GM23338 (cell line): Measurements from ENCODE around the gene HNRNPL. TPM values are rescaled to one million over a fixed set of nuclear protein-coding genes. Genes with fewer than 3 reads are reported as not detected.

Experiments
- CREB1 ChIP-seq: fragments of 250-450 bp; sonication (Bioruptor Pico); IDR thresholded peaks from 2 replicates; pipeline ENCODE4 v1.5.0; 2020; ENCODE audit warnings: low read depth, mild to moderate bottlenecking, moderate library complexity
- EZH2 ChIP-seq: fragments of 200-600 bp; sonication (generic); IDR thresholded peaks from one replicate; pipeline ENCODE4 v1.8.0; 2017; ENCODE audit warnings: antibody characterized with exemption, mild to moderate bottlenecking, low read depth; ENCODE audit not compliant: unreplicated experiment
- NANOG ChIP-seq: IDR thresholded peaks from 2 replicates; pipeline ENCODE4 v1.6.1; 2016; ENCODE audit warnings: antibody characterized with exemption, borderline replicate concordance
- POLR2AphosphoS5 ChIP-seq: IDR thresholded peaks from 2 replicates; pipeline ENCODE4 v1.6.1; 2016; ENCODE audit warnings: antibody characterized with exemption, low read depth
- ZNF331 ChIP-seq: fragments of 250-450 bp; sonication (Bioruptor Pico); IDR thresholded peaks from 2 replicates; pipeline ENCODE4 v1.5.0; 2020; ENCODE audit warnings: low read depth, mild to moderate bottlenecking, moderate library complexity
- polyA plus RNA-seq: library from polyadenylated mRNA; unstranded; fragments of >200 nt; fragmentation: Nextera tagmentation; extraction: Ambion mirVana; gene quantifications from 2 replicates; pipeline ENCODE4 v1.2.1, GENCODE V29; 2016
- small RNA-seq: library from RNA; depleted of rRNA; stranded (forward); fragments of <200 nt; gene quantifications from one replicate; pipeline ENCODE3, GENCODE V24; 2014; ENCODE audit warnings: low replicate concordance
- total RNA-seq: library from RNA; depleted of rRNA; stranded (reverse); fragments of >200 nt; shearing (Covaris generic); gene quantifications from 2 replicates; pipeline ENCODE4 v1.2.3, GENCODE V29; 2014; rRNA removed
- TF ChIP-seq, protein P1 (sequence below): IDR thresholded peaks from one replicate; pipeline ENCODE4 v1.6.1; 2018; ENCODE audit warnings: antibody characterized with exemption; ENCODE audit not compliant: unreplicated experiment

Gene HNRNPL
- total and polyA plus RNA-seq, 2 experiments from 2014 or later: 580 to 664 TPM

DNA sequence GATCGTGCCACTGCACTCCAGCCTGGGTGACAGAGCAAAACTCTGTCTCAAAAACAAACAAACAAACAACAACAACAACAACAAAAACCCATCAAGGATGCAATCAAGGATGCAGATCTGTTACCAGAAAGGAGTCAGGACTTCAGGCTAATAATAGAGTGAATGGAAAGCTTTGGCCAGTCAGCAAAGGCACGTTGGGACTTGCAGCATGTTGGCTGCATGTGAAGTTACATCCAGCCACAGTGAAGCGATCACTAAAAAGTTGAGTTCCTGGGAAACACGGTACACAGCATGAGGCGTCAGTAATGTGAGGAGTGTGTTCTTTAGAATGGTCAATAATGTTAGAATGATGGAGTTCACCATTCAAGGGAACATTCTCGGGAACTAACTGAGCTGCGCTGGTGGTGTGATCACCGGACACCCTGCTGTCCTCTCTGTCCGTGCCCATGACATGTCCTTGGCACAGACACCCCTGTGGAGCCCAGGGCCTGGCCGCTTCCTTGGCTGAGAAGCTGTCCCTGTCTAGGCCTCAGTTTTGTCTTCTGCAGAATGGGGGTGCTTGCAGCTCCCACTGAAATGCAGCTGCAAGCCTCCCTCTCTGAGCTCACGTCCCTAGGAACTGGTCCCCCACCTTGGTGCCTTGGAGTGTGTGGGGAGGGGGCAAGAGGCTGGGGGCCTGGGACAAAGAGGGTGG, 63.1 kb downstream of the HNRNPL start (continued):
- TF ChIP-seq, protein P1, sequence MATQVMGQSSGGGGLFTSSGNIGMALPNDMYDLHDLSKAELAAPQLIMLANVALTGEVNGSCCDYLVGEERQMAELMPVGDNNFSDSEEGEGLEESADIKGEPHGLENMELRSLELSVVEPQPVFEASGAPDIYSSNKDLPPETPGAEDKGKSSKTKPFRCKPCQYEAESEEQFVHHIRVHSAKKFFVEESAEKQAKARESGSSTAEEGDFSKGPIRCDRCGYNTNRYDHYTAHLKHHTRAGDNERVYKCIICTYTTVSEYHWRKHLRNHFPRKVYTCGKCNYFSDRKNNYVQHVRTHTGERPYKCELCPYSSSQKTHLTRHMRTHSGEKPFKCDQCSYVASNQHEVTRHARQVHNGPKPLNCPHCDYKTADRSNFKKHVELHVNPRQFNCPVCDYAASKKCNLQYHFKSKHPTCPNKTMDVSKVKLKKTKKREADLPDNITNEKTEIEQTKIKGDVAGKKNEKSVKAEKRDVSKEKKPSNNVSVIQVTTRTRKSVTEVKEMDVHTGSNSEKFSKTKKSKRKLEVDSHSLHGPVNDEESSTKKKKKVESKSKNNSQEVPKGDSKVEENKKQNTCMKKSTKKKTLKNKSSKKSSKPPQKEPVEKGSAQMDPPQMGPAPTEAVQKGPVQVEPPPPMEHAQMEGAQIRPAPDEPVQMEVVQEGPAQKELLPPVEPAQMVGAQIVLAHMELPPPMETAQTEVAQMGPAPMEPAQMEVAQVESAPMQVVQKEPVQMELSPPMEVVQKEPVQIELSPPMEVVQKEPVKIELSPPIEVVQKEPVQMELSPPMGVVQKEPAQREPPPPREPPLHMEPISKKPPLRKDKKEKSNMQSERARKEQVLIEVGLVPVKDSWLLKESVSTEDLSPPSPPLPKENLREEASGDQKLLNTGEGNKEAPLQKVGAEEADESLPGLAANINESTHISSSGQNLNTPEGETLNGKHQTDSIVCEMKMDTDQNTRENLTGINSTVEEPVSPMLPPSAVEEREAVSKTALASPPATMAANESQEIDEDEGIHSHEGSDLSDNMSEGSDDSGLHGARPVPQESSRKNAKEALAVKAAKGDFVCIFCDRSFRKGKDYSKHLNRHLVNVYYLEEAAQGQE: no peak
- TF ChIP-seq POLR2AphosphoS5: no peak
- TF ChIP-seq CREB1 (CRISPR knock-in tag): no peak
- no peak for TF ChIP-seq ZNF331 (CRISPR knock-in tag)
- no peak for TF ChIP-seq NANOG
- no peak for TF ChIP-seq EZH2

Small RNAs within 50 kb of the gene (small RNA-seq; reads per million reads assigned to genes)
- gene RNU6-140P: not detected

Other genes with a start within 250 kb of the HNRNPL start
- 7.7 and 11.8 TPM in 2 replicates for gene MAP4K1, start 232.0 kb downstream of the HNRNPL start, total RNA-seq
- 42.8 and 44.6 TPM in 2 replicates for gene MAP4K1, start 232.0 kb downstream of the HNRNPL start, polyA plus RNA-seq
- gene EIF3K, start 230.8 kb downstream of the HNRNPL start, total RNA-seq: 509 and 527 TPM in 2 replicates
- 215 and 226 TPM in 2 replicates for gene EIF3K, start 230.8 kb downstream of the HNRNPL start, polyA plus RNA-seq
- 379 and 427 TPM in 2 replicates for gene ACTN4, start 202.3 kb downstream of the HNRNPL start, total RNA-seq
- gene ACTN4, start 202.3 kb downstream of the HNRNPL start, polyA plus RNA-seq: 54.6 and 68.9 TPM in 2 replicates
- gene CAPN12, start 105.5 kb downstream of the HNRNPL start, total RNA-seq: 8.0 and 20.5 TPM in 2 replicates
- gene CAPN12, start 105.5 kb downstream of the HNRNPL start, polyA plus RNA-seq: 19.1 and 21.8 TPM in 2 replicates
- gene LGALS7, start 76.5 kb downstream of the HNRNPL start, total RNA-seq: not detected in 2 replicates
- gene LGALS7, start 76.5 kb downstream of the HNRNPL start, polyA plus RNA-seq: 1.6 and 4.8 TPM in 2 replicates
- 2.4 TPM in 1 of 2 replicates, not detected in the other for gene LGALS7B, start 60.8 kb downstream of the HNRNPL start, total RNA-seq
- 6.6 and 8.6 TPM in 2 replicates for gene LGALS7B, start 60.8 kb downstream of the HNRNPL start, polyA plus RNA-seq
- 0.87 TPM in 1 of 2 replicates, not detected in the other for gene LGALS4, start 37.0 kb downstream of the HNRNPL start, total RNA-seq
- gene LGALS4, start 37.0 kb downstream of the HNRNPL start, polyA plus RNA-seq: not detected in 2 replicates
- gene ECH1, start 18.2 kb downstream of the HNRNPL start, total RNA-seq: 66.2 and 79.9 TPM in 2 replicates
- gene ECH1, start 18.2 kb downstream of the HNRNPL start, polyA plus RNA-seq: 186 and 193 TPM in 2 replicates
- 11.2 and 22.4 TPM in 2 replicates for gene RINL, start 28.3 kb upstream of the HNRNPL start, total RNA-seq
- 19.4 and 21.4 TPM in 2 replicates for gene RINL, start 28.3 kb upstream of the HNRNPL start, polyA plus RNA-seq
- gene SIRT2, start 49.6 kb upstream of the HNRNPL start, total RNA-seq: 8.2 and 8.4 TPM in 2 replicates
- gene SIRT2, start 49.6 kb upstream of the HNRNPL start, polyA plus RNA-seq: 2.7 and 3.4 TPM in 2 replicates
- gene NFKBIB, start 50.0 kb upstream of the HNRNPL start, total RNA-seq: 37.0 and 39.6 TPM in 2 replicates
- gene NFKBIB, start 50.0 kb upstream of the HNRNPL start, polyA plus RNA-seq: 37.7 and 39.5 TPM in 2 replicates
- not detected in 2 replicates for gene CCER2, start 62.2 kb upstream of the HNRNPL start, total RNA-seq
- 0.49 and 0.58 TPM in 2 replicates for gene CCER2, start 62.2 kb upstream of the HNRNPL start, polyA plus RNA-seq
- gene SARS2, start 80.8 kb upstream of the HNRNPL start, total RNA-seq: 67.0 and 75.7 TPM in 2 replicates
- 70.6 and 73.2 TPM in 2 replicates for gene SARS2, start 80.8 kb upstream of the HNRNPL start, polyA plus RNA-seq
- 65.3 and 86.3 TPM in 2 replicates for gene MRPS12, start 81.0 kb upstream of the HNRNPL start, total RNA-seq
- gene MRPS12, start 81.0 kb upstream of the HNRNPL start, polyA plus RNA-seq: 69.0 and 74.1 TPM in 2 replicates
- 27.2 and 29.0 TPM in 2 replicates for gene FBXO17, start 125.8 kb upstream of the HNRNPL start, total RNA-seq
- 17.2 and 18.6 TPM in 2 replicates for gene FBXO17, start 125.8 kb upstream of the HNRNPL start, polyA plus RNA-seq
- 3.8 and 6.2 TPM in 2 replicates for gene FBXO27, start 182.6 kb upstream of the HNRNPL start, total RNA-seq
- gene FBXO27, start 182.6 kb upstream of the HNRNPL start, polyA plus RNA-seq: 13.7 and 15.4 TPM in 2 replicates
- gene ACP7, start 234.4 kb upstream of the HNRNPL start, total RNA-seq: 0.45 and 0.97 TPM in 2 replicates
- gene ACP7, start 234.4 kb upstream of the HNRNPL start, polyA plus RNA-seq: 0.26 and 0.27 TPM in 2 replicates